ENCODE measurements around the gene SIRT5. TPM values are rescaled to one million over a fixed set of nuclear protein-coding genes. Genes with fewer than 3 reads are reported as not detected.

SIRT5 gene
- polyA plus RNA-seq, 3 donors = 3.3 to 5.0 (median 3.4) TPM

DNA sequence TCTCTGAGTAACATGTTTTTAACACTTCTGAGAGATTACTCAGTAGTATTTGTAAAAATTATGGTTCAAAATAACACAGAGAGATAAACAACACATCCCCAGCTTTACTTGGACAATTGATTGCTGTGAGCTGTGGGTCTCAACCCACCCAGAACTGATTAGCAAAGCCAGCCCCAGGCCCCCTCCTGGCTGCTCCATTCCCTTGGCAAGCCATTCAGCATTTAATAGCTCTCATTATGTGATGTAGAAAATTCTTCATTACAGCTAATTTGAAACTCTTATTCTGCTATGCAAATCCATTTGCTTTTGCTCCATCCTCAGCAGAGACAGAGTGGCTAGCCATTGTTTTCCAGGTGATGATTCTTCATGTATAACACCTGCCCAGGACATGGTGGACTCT, 16.6 kb upstream of the SIRT5 start:
- Histone ChIP-seq H3K4me2 (replicated peaks; ENCODE audit: extremely low read depth, low read length, poor library complexity, severe bottlenecking) (no peak overlapping the region), H3K4me3 (replicated peaks in 1 of 3; ENCODE audit: low read depth in 2 of 3, low read length in 3 of 3) (no peak overlapping the region), H3K36me3 (replicated peaks in 1 of 2; ENCODE audit: control insufficient read depth in 1 of 2, insufficient read depth in 2 of 2, low read length in 2 of 2) (no peaks in the 10 kb centered on the region), H3K4me1 (ENCODE audit: control insufficient read depth in 1 of 2, insufficient read depth in 2 of 2, low read length in 2 of 2) (peaks cover 15 to 16% of the 10 kb centered on the region in 2 donors), H3K27me3 (ENCODE audit: control insufficient read depth in 2 of 2, insufficient read depth in 2 of 2, low read length in 2 of 2) (no peaks in the 10 kb centered on the region), H3K9me3 (replicated peaks in 1 of 2; ENCODE audit: control insufficient read depth in 1 of 2, insufficient read depth in 1 of 2, low read length in 2 of 2) (no peaks in the 10 kb centered on the region), H3K27ac (ENCODE audit: low read depth in 1 of 2, low read length in 2 of 2) (no peak overlapping the region), H2AFZ (ENCODE audit: insufficient read depth, low read depth, low read length, poor library complexity, severe bottlenecking) (no peak overlapping the region), H4K20me1 (ENCODE audit: insufficient read depth, low read length) (no peaks in the 10 kb centered on the region), H3K9ac (ENCODE audit: insufficient read depth, low read length, poor library complexity, severe bottlenecking) (no peak overlapping the region), H3K79me2 (ENCODE audit: insufficient read depth, low read length) (no peaks in the 10 kb centered on the region)
- H3K27me3 Mint-ChIP-seq (ENCODE audit: low read depth in 3 of 3) = peaks cover 0 to 5% (median 0%) of the 10 kb centered on the region in 3 donors
- H3K9me3 Mint-ChIP-seq = no peaks in the 10 kb centered on the region
- DNase-seq = no peak
- intact Hi-C loops (cut with micrococcal nuclease) = no loop called here
- peaks cover 21% of the 10 kb centered on the region for H3K4me1 Mint-ChIP-seq
- TF ChIP-seq, protein P1, sequence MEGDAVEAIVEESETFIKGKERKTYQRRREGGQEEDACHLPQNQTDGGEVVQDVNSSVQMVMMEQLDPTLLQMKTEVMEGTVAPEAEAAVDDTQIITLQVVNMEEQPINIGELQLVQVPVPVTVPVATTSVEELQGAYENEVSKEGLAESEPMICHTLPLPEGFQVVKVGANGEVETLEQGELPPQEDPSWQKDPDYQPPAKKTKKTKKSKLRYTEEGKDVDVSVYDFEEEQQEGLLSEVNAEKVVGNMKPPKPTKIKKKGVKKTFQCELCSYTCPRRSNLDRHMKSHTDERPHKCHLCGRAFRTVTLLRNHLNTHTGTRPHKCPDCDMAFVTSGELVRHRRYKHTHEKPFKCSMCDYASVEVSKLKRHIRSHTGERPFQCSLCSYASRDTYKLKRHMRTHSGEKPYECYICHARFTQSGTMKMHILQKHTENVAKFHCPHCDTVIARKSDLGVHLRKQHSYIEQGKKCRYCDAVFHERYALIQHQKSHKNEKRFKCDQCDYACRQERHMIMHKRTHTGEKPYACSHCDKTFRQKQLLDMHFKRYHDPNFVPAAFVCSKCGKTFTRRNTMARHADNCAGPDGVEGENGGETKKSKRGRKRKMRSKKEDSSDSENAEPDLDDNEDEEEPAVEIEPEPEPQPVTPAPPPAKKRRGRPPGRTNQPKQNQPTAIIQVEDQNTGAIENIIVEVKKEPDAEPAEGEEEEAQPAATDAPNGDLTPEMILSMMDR (IDR thresholded peaks at IDR 0.05) = no peak
- no peak overlapping the region for H3K27ac Mint-ChIP-seq
- no peaks in the 10 kb centered on the region for H3K36me3 Mint-ChIP-seq
- H3K4me3 Mint-ChIP-seq = no peak overlapping the region

DNA sequence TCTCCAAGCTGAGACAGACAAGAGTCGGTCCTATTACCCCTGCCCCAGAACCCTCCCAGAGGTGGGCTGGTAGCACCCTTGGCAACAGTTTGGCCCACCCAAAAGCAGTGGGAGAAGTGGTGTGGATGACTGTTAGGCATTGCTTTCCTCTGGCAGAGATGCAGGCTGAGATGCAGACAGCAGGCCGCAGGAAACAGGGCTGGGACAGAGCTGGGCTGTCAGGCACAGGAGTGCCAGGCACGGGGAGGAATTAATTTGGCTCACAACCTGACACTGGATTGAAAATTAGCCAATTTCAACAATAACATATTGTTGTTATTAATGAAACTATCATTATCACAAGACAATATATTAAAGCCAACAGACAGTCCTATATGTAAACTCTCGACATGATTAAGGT, 15.7 kb upstream of the SIRT5 start:
- Histone ChIP-seq H3K27ac (ENCODE audit: low read depth in 1 of 2, low read length in 2 of 2) (no peak overlapping the region), H3K4me2 (replicated peaks; ENCODE audit: extremely low read depth, low read length, poor library complexity, severe bottlenecking) (no peak overlapping the region), H4K20me1 (ENCODE audit: insufficient read depth, low read length) (no peaks in the 10 kb centered on the region), H3K4me1 (ENCODE audit: control insufficient read depth in 1 of 2, insufficient read depth in 2 of 2, low read length in 2 of 2) (peaks cover 15 to 16% of the 10 kb centered on the region in 2 donors), H3K9ac (ENCODE audit: insufficient read depth, low read length, poor library complexity, severe bottlenecking) (no peak overlapping the region), H2AFZ (ENCODE audit: insufficient read depth, low read depth, low read length, poor library complexity, severe bottlenecking) (peak overlapping the region; percentile 39), H3K36me3 (replicated peaks in 1 of 2; ENCODE audit: control insufficient read depth in 1 of 2, insufficient read depth in 2 of 2, low read length in 2 of 2) (no peaks in the 10 kb centered on the region), H3K9me3 (replicated peaks in 1 of 2; ENCODE audit: control insufficient read depth in 1 of 2, insufficient read depth in 1 of 2, low read length in 2 of 2) (no peaks in the 10 kb centered on the region), H3K27me3 (ENCODE audit: control insufficient read depth in 2 of 2, insufficient read depth in 2 of 2, low read length in 2 of 2) (no peaks in the 10 kb centered on the region), H3K4me3 (replicated peaks in 1 of 3; ENCODE audit: low read depth in 2 of 3, low read length in 3 of 3) (no peak overlapping the region), H3K79me2 (ENCODE audit: insufficient read depth, low read length) (no peaks in the 10 kb centered on the region)
- Mint-ChIP-seq H3K9me3 (no peaks in the 10 kb centered on the region), H3K4me3 (no peak overlapping the region), H3K4me1 (peaks cover 21% of the 10 kb centered on the region), H3K36me3 (no peaks in the 10 kb centered on the region), H3K27ac (peak overlapping the region in 1 of 7 donors; percentile 71), H3K27me3 (ENCODE audit: low read depth in 3 of 3) (peaks cover 0 to 5% (median 0%) of the 10 kb centered on the region in 3 donors)
- no CpG with 5 or more reads among the region's 4 CpGs for WGBS (ENCODE audit: insufficient coverage)
- TF ChIP-seq, protein P1 (IDR thresholded peaks at IDR 0.05) = no peak
- intact Hi-C loops (cut with micrococcal nuclease) = no loop called here
- DNase-seq = no peak
